ENCODE data around the gene DTYMK. TPM values are rescaled to one million over a fixed set of nuclear protein-coding genes. Genes with fewer than 3 reads are reported as not detected.
A peak's percentile ranks its signal among the peaks of the same experiment; 100 is the strongest.

Gene DTYMK
- 12.7 and 14.1 TPM in 2 replicates for total RNA-seq

GRCh38 chr2:241686650-241687425, at the start of gene DTYMK:
Gene DTYMK (minus strand): TSS chr2:241686815. CDS start chr2:241686783, 32 bp downstream.
- Histone ChIP-seq H3K4me1 (ENCODE audit: insufficient read depth, low read length) (peaks cover 21% of the 10 kb centered on the region), H3K36me3 (ENCODE audit: insufficient read depth, low read length) (peaks cover 47% of the 10 kb centered on the region), H2AFZ (ENCODE audit: low read length) (peak within 1 kb of the TSS; percentile 84), H3K4me3 (ENCODE audit: insufficient read depth, low read length) (peak within 1 kb of the TSS; percentile 99), H3K9me3 (ENCODE audit: low read depth, low read length) (no peaks in the 10 kb centered on the region), H3K4me2 (ENCODE audit: insufficient read depth, low read length) (peak within 1 kb of the TSS; percentile 94), H3K27ac (ENCODE audit: low read depth, low read length) (peak within 1 kb of the TSS; percentile 93), H3K27me3 (ENCODE audit: insufficient read depth, low read length) (no peaks in the 10 kb centered on the region), H4K20me1 (ENCODE audit: insufficient read depth, low read length) (no peaks in the 10 kb centered on the region), H3K79me2 (ENCODE audit: insufficient read depth, low read length) (peaks cover 62% of the 10 kb centered on the region)
- DNase-seq (ENCODE audit: insufficient read length, low spot score, missing footprints), result peak; percentile 100
- no peak for TF ChIP-seq CTCF (IDR thresholded peaks at IDR 0.05; ENCODE audit: extremely low read depth, low read depth, low read length)

- H4K20me1 ChIP-seq (ENCODE audit: insufficient read depth, low read length), result peaks cover 31% of the 10 kb centered on the region
- no peak overlapping the region for H3K27ac ChIP-seq (ENCODE audit: low read depth, low read length)
- H3K4me2 ChIP-seq (ENCODE audit: insufficient read depth, low read length), result no peak overlapping the region
Observed at GRCh38 chr2:241736111-241736510, 49.5 kb upstream of the DTYMK start.

GRCh38 chr2:241734467-241735208, 48.0 kb upstream of the DTYMK start, which contains the start of gene D2HGDH:
Gene D2HGDH (plus strand): TSS chr2:241734630. CDS start chr2:241735225, 595 bp downstream.
- Histone ChIP-seq H3K4me2 (ENCODE audit: insufficient read depth, low read length) (peak within 1 kb of the TSS; percentile 89), H2AFZ (ENCODE audit: low read length) (peak within 1 kb of the TSS; percentile 90), H4K20me1 (ENCODE audit: insufficient read depth, low read length) (peaks cover 20% of the 10 kb centered on the region), H3K4me3 (ENCODE audit: insufficient read depth, low read length) (peak within 1 kb of the TSS; percentile 91), H3K36me3 (ENCODE audit: insufficient read depth, low read length) (no peaks in the 10 kb centered on the region), H3K27me3 (ENCODE audit: insufficient read depth, low read length) (no peaks in the 10 kb centered on the region), H3K9me3 (ENCODE audit: low read depth, low read length) (no peaks in the 10 kb centered on the region), H3K4me1 (ENCODE audit: insufficient read depth, low read length) (peaks cover 7% of the 10 kb centered on the region), H3K27ac (ENCODE audit: low read depth, low read length) (peak within 1 kb of the TSS; percentile 71), H3K79me2 (ENCODE audit: insufficient read depth, low read length) (peaks cover 22% of the 10 kb centered on the region)
- DNase-seq (ENCODE audit: insufficient read length, low spot score, missing footprints), result peak; percentile 99
- TF ChIP-seq CTCF (IDR thresholded peaks at IDR 0.05; ENCODE audit: extremely low read depth, low read depth, low read length), result no peak

More at GRCh38 chr2:241736111-241736510, 49.5 kb upstream of the DTYMK start:
- H3K36me3 ChIP-seq (ENCODE audit: insufficient read depth, low read length), result no peaks in the 10 kb centered on the region
- DNase-seq (ENCODE audit: insufficient read length, low spot score, missing footprints), result peak; percentile 80
- H3K4me1 ChIP-seq (ENCODE audit: insufficient read depth, low read length), result peaks cover 20% of the 10 kb centered on the region
- no peak overlapping the region for H2AFZ ChIP-seq (ENCODE audit: low read length)
- H3K9me3 ChIP-seq (ENCODE audit: low read depth, low read length), result no peaks in the 10 kb centered on the region
- peaks cover 30% of the 10 kb centered on the region for H3K79me2 ChIP-seq (ENCODE audit: insufficient read depth, low read length)
- no peak overlapping the region for H3K4me3 ChIP-seq (ENCODE audit: insufficient read depth, low read length)
- no peaks in the 10 kb centered on the region for H3K27me3 ChIP-seq (ENCODE audit: insufficient read depth, low read length)
- TF ChIP-seq CTCF (IDR thresholded peaks at IDR 0.05; ENCODE audit: extremely low read depth, low read depth, low read length), result no peak

GRCh38 chr2:241734208-241734466, 47.5 kb upstream of the DTYMK start:
- peaks cover 22% of the 10 kb centered on the region for H3K79me2 ChIP-seq (ENCODE audit: insufficient read depth, low read length)
- H2AFZ ChIP-seq (ENCODE audit: low read length), result peak overlapping the region; percentile 90
- H3K4me3 ChIP-seq (ENCODE audit: insufficient read depth, low read length), result peak overlapping the region; percentile 91

More at GRCh38 chr2:241734208-241734466, 47.5 kb upstream of the DTYMK start:
- Histone ChIP-seq H4K20me1 (ENCODE audit: insufficient read depth, low read length) (peaks cover 15% of the 10 kb centered on the region), H3K9me3 (ENCODE audit: low read depth, low read length) (no peaks in the 10 kb centered on the region), H3K4me1 (ENCODE audit: insufficient read depth, low read length) (peaks cover 3% of the 10 kb centered on the region), H3K36me3 (ENCODE audit: insufficient read depth, low read length) (no peaks in the 10 kb centered on the region), H3K27me3 (ENCODE audit: insufficient read depth, low read length) (no peaks in the 10 kb centered on the region), H3K27ac (ENCODE audit: low read depth, low read length) (peak overlapping the region; percentile 17), H3K4me2 (ENCODE audit: insufficient read depth, low read length) (peak overlapping the region; percentile 89)
- TF ChIP-seq CTCF (IDR thresholded peaks at IDR 0.05; ENCODE audit: extremely low read depth, low read depth, low read length), result no peak
- DNase-seq (ENCODE audit: insufficient read length, low spot score, missing footprints), result no peak

All from osteoblast (primary cell).